Fibroblast of upper back skin (primary cell): ENCODE measurements around the gene RAPGEF4.

Source experiments
- DNase-seq: peaks from one replicate; pipeline ENCODE4 v3.0.0-alpha.2; 2013

RAPGEF4 gene

GRCh38 chr2:172830482-172830881, 94.8 kb downstream of the RAPGEF4 start:
- DNase-seq = no peak

DNA sequence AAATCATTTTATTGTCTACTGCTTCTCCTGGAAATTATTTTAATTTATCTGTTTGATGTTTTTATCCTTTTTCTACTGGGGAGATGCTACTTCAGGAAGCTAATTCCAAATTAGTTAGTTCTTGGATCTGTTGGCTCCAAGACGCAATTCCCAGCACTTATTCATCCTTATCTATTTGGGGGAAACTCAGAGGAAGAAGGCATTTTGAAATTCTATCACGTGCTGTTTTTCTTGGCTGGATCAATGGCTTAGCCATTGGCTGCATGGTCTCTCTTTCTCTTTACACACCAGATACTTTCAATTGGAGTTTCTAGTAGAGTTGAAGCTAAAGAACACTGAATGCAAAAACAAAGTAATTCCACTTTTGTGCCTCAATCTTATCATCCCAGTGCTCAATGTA, 98.3 kb downstream of the RAPGEF4 start:
- DNase-seq = peak; percentile 31

DNA sequence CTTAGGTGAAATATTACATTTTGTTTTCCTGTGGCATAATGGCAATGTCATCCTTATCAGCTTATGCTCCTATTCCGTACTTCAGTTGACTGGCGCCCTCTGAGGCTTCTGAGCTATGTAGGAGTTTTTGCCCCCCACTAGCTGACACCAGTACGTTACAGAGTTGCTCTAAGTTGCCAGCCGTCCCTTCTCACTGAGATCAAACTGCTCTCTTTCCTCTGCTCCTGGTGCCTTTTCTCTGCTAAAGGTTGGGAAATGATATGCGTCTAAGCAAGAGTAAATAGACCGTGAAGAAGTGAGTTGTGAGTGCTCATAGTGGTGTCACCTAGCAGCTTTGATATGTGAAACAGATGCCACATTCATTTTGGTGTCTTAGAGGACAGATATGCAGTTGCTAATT, 99.2 kb downstream of the RAPGEF4 start:
- no peak for DNase-seq

DNA sequence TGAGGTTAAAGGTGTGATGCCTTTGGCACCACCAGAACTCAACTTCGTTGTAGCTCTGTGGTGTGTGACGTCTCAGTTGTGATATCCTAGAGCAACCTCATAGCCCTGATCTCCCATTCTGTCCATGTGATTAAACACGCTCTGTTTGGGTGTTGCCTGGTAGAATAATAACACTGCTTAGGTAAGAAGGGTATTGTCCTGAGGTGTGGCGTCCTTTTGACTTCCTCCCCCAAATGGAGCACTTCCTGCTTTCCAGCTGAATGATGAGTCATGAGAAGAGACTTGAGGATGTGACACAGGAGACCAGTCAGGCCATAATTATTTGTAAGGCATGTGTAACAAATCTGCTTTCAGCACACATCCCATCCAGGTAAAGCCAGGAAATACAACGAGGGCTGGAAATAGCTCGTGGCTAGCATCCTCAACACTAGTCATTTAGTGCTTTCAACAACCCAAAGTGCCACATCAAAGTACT, 100.7 kb downstream of the RAPGEF4 start:
- DNase-seq = peak; percentile 71

DNA sequence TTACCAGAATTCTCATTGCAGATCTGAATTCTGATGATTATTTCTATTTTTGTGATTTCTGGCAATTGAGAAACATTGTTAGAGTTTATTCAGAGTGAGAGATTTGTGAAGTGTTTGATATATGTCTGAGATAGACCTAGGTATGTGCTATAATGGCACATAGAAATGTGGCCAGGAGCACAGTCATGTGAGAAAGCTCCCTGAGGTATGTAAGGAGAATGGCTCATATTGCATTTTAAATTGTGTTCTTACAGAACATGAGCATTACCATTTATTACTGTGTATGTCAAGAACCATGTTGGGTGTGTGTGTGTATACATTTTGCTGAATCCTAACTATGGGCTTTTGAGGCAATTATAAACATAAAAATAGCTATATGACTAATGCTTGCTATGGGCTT, 101.2 kb downstream of the RAPGEF4 start:
- DNase-seq = no peak

- DNase-seq = no peak
Measured at GRCh38 chr2:172839446-172839845, 103.8 kb downstream of the RAPGEF4 start.

DNA sequence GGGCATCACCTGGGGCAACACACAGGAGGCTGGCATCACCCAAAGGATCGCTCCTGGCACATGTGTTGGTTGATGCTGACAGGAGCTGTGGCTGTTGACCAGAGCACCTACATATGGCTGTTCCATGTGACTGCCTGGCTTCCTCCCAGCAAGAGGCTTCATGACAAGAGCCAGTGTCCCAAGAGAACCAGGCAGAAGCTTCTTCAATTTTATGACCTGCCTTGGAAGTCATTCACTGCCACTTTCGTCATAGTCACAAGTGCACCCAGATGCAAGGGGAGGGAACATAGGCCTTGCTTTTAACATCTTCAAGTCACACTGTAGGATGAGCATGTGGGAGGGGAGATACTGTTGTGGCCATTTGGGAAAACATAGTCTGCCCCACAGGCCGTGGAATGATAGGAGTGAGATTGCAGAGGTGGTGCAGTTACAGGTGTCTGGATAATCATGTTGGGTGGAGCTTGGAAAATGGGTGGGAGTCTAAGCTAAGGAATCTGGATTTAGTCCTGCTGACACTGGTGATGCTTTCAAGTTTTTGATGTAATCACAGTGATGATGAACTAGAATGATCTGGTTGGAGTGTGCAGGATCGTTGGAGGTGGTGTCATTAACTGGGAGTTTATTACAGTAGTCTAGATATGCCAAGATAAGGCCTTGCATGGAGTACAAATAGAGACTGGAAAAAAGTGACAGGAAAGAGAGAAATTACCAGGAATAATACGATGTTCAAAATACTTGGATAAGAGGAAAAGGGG, 107.0 kb downstream of the RAPGEF4 start:
- no peak for DNase-seq

- no peak for DNase-seq
Measured at GRCh38 chr2:172843266-172843582, 107.6 kb downstream of the RAPGEF4 start.

- DNase-seq = no peak
Measured at GRCh38 chr2:172843902-172844715, 108.5 kb downstream of the RAPGEF4 start.

DNA sequence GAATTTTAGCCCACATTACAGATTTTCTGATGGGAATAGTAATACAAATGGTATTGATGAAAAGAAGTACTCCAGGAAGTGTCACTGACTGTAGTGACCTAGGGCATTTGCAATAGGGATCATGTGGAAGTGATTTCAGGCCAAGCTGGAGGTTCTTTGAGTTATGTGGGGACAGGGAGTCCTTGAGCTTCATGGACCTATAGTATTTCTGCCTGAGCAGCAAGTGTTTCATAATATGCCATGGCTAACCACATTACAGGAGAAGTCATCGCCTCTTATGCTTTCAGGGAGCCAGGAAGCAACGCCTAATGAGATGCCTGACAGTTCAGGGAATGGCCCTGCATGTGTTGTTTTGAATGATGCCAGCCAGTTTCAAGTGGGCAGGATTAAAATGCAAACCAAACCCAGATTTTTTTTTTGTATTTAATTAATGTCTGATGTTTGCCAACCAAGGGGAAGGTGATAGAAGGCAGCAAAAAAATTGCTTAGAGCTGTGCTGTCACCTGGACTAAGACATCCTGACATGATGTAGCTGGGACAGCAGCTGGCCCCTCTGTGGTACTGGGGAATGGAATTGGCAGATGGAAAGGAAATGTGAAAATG, 109.5 kb downstream of the RAPGEF4 start:
- DNase-seq = no peak

DNA sequence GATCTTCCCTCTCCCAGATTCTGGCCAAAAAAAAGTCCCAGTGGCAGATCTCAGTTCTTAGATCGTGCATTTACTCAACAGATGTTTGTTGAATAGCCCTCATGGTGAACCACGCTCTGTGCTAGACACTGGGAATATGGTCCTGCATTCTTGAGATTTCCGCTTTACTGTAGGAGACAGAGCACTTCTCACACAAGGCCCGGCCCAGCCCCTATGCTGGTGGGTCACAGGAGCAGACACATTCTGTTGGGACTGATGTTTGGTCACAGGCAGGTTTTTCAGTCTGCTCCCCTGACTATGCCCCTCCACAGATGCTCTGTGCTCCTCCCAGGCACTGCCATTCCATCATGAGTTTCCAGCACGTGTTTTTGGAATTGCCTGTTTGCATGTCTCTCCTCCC, 110.9 kb downstream of the RAPGEF4 start:
- DNase-seq = no peak

DNA sequence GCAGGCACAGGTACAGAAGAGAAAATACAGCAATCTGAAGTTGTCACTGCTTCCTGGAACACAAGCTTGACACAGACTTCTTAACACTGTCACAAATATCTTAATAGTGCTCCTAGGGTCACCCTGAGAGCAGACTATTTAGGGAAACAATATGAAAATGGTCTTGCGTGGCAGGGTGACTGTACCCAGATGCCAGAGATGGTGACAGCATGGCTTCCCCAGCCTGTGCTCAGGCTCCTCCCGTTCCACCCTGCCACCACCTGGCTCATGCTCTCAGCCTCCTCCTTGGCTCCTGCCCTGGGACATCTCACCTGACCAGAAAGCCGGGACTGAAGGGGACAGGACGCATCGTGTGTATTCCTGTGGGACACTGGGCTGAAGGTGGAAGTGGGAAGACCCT, 111.5 kb downstream of the RAPGEF4 start:
- DNase-seq = no peak

DNA sequence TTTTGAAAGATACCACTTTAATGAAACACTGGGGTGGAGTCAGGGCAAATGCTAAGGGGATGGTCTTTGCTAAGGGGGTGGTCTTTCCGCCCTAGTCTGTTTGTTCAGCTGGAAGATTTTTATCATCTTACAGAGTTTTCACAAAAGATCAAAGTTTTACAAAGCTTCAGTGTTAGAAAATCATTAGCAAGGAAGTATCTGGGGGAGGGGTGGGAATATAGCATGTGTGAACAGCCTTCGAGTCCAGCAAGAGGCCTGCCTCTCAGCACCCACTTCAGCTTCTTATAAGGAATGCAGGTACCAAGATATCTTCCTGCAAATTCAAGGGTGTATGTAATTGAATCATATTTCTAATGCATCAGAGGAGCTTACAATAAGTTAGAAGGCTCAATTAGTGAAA, 112.9 kb downstream of the RAPGEF4 start:
- no peak for DNase-seq

DNA sequence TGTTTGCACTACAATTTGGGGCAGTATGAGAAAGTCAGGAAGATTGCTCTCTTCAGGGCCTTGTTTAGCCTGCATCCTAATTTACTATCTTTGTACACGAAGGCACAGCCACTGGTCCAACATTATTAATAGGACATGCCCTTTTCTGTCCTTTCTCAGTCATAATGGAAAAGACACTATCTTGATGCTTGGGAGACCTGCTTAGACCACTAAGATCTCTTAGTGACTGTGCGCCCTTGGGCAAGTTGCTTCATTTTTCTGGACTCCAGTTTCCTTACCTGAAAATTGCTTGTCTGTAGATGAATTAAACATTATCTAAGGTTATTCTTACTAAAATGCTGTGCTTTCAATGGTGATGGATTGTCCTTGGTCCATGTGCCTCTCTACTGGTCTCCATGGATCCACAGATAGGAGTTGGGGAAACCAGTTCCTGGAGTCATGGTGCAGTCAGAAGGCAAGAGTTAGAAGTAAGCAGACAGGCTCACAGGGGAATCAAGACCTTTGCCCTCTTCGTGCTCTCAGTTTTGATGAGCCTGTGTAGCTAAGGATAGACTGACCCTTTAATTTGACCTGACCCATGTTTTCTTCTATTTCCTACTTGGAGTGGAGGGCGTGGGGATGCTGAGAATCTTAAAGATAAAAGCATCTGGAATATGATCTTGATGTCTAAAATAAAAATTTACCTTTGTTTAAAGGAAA, 114.0 kb downstream of the RAPGEF4 start:
- no peak for DNase-seq

- DNase-seq = no peak
Measured at GRCh38 chr2:172855588-172855987, 119.9 kb downstream of the RAPGEF4 start.

DNA sequence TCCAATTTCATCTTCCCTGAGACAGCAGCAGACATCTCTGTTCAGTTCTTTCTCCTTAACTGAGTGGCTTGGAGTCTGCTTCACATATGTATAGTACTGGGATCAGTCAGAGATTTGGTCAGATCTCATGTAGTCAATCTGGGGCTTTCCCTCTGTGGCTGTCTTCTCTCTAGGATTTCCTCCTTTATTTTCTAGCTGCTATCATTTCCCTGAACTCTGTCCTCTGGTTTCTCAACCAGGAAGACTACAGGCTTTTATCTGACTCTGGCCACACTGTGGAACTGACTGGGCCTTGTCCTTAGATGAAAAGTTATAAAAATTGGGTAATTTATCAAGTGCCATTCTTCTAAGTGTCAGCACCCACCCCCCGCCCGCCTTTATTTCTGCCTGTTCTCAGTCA, 121.0 kb downstream of the RAPGEF4 start:
- DNase-seq = no peak

DNA sequence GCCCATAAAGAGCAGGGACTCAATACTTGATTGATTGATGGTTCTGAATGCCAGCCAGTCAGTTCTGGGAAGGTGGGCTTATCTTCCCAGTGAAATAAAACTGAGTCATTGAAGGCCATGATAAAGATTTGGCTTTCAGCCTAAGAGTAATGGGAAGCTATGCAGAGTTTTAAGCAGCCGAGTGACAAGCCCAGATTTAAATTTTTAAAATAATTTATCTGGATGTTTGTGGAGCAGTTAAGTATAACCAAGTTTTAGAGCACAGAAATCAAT, 122.8 kb downstream of the RAPGEF4 start:
- DNase-seq = peak; percentile 54

DNA sequence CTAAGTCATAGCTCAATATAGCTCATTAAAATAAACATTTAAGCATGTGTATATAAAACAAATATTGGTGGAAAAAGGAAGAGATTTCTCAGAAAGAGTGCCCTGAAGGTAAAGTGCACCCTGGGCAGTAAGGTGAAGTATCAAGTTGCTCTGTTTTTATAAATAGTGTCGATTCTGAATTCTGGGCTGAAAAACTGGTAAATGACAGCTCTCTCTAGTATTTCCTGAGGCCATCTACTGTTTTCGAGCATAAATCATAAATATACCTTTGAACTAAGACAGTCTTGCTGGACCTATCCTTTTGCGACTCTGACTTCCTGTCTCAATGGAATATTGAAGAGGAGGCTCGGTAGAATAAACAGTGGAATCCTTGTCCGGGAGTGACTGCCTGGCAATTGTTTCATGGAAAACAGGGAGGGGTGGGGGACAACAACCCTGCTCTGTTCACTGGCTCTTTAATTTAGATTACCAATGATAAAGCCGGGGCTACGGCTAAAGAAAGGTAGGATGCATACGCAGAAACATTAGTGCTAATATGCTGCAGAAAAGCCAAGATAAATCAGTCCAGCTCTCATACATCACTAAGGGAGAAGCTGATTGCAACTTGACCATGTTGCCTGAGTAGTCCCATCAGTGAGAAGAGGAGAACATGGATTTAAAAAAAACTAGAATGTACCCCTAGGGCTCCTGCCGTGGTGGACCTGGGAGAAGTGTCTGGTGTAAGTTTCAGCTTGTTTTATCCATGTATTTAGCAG, 124.1 kb downstream of the RAPGEF4 start:
- DNase-seq = no peak

GRCh38 chr2:172860336-172860707, 124.7 kb downstream of the RAPGEF4 start:
- DNase-seq = no peak

DNA sequence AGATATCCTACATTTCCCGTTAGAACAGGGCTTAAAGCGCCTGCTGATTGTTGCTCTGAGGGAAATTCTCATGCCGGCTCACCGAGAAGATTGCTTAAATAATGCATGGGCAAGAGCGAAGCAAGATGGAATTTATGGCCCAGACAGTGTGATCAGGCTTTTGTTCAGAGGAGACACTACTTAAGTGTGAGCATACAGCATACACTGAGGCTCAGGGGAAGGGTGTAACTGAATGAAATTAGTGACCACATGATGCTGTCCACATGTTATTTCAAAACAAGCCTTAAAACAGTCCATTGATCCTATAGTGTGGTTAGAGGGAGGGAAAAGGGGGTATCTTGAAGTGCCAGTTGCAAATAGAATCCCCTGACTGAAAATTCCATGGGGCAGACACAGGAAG, 125.5 kb downstream of the RAPGEF4 start:
- no peak for DNase-seq

- no peak for DNase-seq
Measured at GRCh38 chr2:172861656-172862476, 126.2 kb downstream of the RAPGEF4 start.

DNA sequence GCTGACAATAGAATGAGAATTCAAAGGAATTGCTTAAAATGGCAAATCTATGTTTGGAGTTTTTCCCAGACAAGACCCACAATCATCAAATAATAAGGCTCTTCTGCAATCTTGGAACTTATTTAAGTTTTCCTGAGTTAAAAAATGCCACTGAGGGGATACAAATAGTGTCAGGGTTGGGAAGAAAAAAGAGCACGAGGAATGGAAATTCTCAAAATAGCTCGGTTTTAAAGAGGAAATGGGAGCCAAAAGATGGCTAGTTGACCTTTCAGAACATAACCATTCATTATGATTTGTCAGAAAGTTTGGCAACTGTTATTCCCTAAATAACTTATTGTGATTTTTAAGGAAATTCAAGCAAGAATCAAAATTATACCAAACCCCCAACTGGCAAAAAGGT, 127.7 kb downstream of the RAPGEF4 start:
- peak; percentile 28 for DNase-seq
